Uterus (tissue), 4 donors: Measurements from ENCODE around the gene SOX10. TPM values are rescaled to one million over a fixed set of nuclear protein-coding genes. Genes with fewer than 3 reads are reported as not detected.

Experiments
- DNase-seq, 2 donors: peaks; one replicate each; pipeline ENCODE4 v3.0.0-alpha.2; 2019 to 2020
- H3K27ac ChIP-seq, 2 donors: fragments of 200-600 bp; sonication (generic); 1 replicate in 1 of 2; 2 replicates in 1 of 2; pipeline ENCODE4 v1.5.1; 2016 to 2018
- H3K27me3 ChIP-seq, 2 donors: fragments of 200-600 bp; sonication (generic); one replicate each; pipeline ENCODE4 v1.5.1; 2018 to 2019; ENCODE audit warnings: control low read depth in 1 of 2
- H3K36me3 ChIP-seq, 2 donors: fragments of 200-600 bp; sonication (generic); one replicate each; pipeline ENCODE4 v1.5.1; 2019; ENCODE audit warnings: control low read depth in 1 of 2
- H3K4me1 ChIP-seq, 2 donors: fragments of 200-600 bp; sonication (generic); one replicate each; pipeline ENCODE4 v1.5.1; 2018 to 2019; ENCODE audit warnings: control low read depth in 1 of 2
- H3K4me3 ChIP-seq, 2 donors: fragments of 200-600 bp; sonication (generic); 1 replicate in 1 of 2; 2 replicates in 1 of 2; pipeline ENCODE4 v1.5.1; 2018 to 2019; ENCODE audit warnings: mild to moderate bottlenecking in 1 of 2
- H3K9me3 ChIP-seq, 2 donors: fragments of 200-600 bp; sonication (generic); one replicate each; pipeline ENCODE4 v1.5.1; 2019; ENCODE audit warnings: control low read depth in 1 of 2
- CTCF ChIP-seq, 4 experiments: fragments of 200-600 bp in 2 of 4; fragments of 450-650 bp in 2 of 4; sonication (generic) in 2 of 4; IDR thresholded peaks; one replicate each; pipeline ENCODE4 v1.5.1; 2016 to 2019; ENCODE audit warnings: antibody characterized with exemption in 4 of 4, mild to moderate bottlenecking in 2 of 4, moderate library complexity in 1 of 4
- POLR2A ChIP-seq, 2 donors: fragments of 450-650 bp; IDR thresholded peaks; one replicate each; pipeline ENCODE4 v1.6.1; 2016; ENCODE audit warnings: antibody characterized with exemption in 2 of 2, mild to moderate bottlenecking in 1 of 2, moderate library complexity in 1 of 2
- intact Hi-C: fragments of 100-400 bp; cut with DNase I; formaldehyde crosslinking; loops from one replicate; pipeline ENCODE4 v1.15.1; 2023; ENCODE audit warnings: low total_unique reads
- total RNA-seq, 4 donors: library from RNA; depleted of rRNA in 3 of 4; stranded (reverse); fragments of >200 nt in 3 of 4; gene quantifications; one replicate each; pipeline versions ENCODE4 v1.1.0 to v1.2.4, GENCODE V29; 2014 to 2023
- donor health status: DM: yes; HTN: yes; CAD: no.

SOX10 gene
- total RNA-seq, 4 donors from 2014 or later: 2.3 to 3.8 TPM; not detected in 2

GRCh38 chr22:38014083-38014482 lies 29.7 kb upstream of the SOX10 start:
- Histone ChIP-seq H3K4me3 (no peak overlapping the region), H3K36me3 (no peaks in the 10 kb centered on the region), H3K27me3 (no peaks in the 10 kb centered on the region), H3K4me1 (peaks cover 0 to 5% of the 10 kb centered on the region in 2 donors), H3K9me3 (no peaks in the 10 kb centered on the region), H3K27ac (no peak overlapping the region)
- no peak for DNase-seq
- intact Hi-C loops: no loop called here
- TF ChIP-seq POLR2A (IDR thresholded peaks at IDR 0.05) (no peak), CTCF (IDR thresholded peaks at IDR 0.05) (no peak)

GRCh38 chr22:38012604-38013072 lies 28.3 kb upstream of the SOX10 start:
- peaks cover 0 to 5% of the 10 kb centered on the region in 2 donors for H3K4me1 ChIP-seq
- intact Hi-C loops: no loop called here
- H3K4me3 ChIP-seq: no peak overlapping the region
- TF ChIP-seq CTCF (IDR thresholded peaks at IDR 0.05): no peak
- TF ChIP-seq POLR2A (IDR thresholded peaks at IDR 0.05): no peak
- no peaks in the 10 kb centered on the region for H3K9me3 ChIP-seq
- no peaks in the 10 kb centered on the region for H3K27me3 ChIP-seq
- no peak overlapping the region for H3K27ac ChIP-seq
- no peaks in the 10 kb centered on the region for H3K36me3 ChIP-seq
- DNase-seq: no peak

GRCh38 chr22:38009000-38009806 lies 24.8 kb upstream of the SOX10 start:
- H3K27ac ChIP-seq: no peak overlapping the region

GRCh38 chr22:38007330-38007902 lies 23.1 kb upstream of the SOX10 start:
- no peaks in the 10 kb centered on the region for H3K36me3 ChIP-seq
- no peaks in the 10 kb centered on the region for H3K9me3 ChIP-seq
- H3K4me1 ChIP-seq: no peaks in the 10 kb centered on the region
- TF ChIP-seq CTCF (IDR thresholded peaks at IDR 0.05): no peak
- TF ChIP-seq POLR2A (IDR thresholded peaks at IDR 0.05): no peak
- H3K27ac ChIP-seq: no peak overlapping the region
- no peak for DNase-seq
- intact Hi-C loops: no loop called here
- no peaks in the 10 kb centered on the region for H3K27me3 ChIP-seq
- no peak overlapping the region for H3K4me3 ChIP-seq

More at GRCh38 chr22:38009000-38009806, 24.8 kb upstream of the SOX10 start:
- no peaks in the 10 kb centered on the region for H3K9me3 ChIP-seq
- TF ChIP-seq POLR2A (IDR thresholded peaks at IDR 0.05) (no peak), CTCF (IDR thresholded peaks at IDR 0.05) (no peak)
- H3K27me3 ChIP-seq: no peaks in the 10 kb centered on the region
- no peaks in the 10 kb centered on the region for H3K4me1 ChIP-seq
- H3K4me3 ChIP-seq: no peak overlapping the region
- no peak for DNase-seq
- H3K36me3 ChIP-seq: no peaks in the 10 kb centered on the region
- intact Hi-C loops: no loop called here

- intact Hi-C loops: no loop called here
- H3K27ac ChIP-seq: no peak overlapping the region
Observed at GRCh38 chr22:38006906-38007305, 22.6 kb upstream of the SOX10 start.

More at GRCh38 chr22:38006906-38007305, 22.6 kb upstream of the SOX10 start:
- no peak for DNase-seq
- Histone ChIP-seq H3K4me3 (no peak overlapping the region), H3K9me3 (no peaks in the 10 kb centered on the region), H3K27me3 (no peaks in the 10 kb centered on the region), H3K36me3 (no peaks in the 10 kb centered on the region), H3K4me1 (no peaks in the 10 kb centered on the region)
- no peak for TF ChIP-seq CTCF (IDR thresholded peaks at IDR 0.05)
